ENCODE data around the gene DLAT.
"Not testable (repeated sequence)": the region's sequence is repeated elsewhere in the genome, so short reads cannot be mapped to it uniquely, and the experiment has no call there.

Gene DLAT

DNA sequence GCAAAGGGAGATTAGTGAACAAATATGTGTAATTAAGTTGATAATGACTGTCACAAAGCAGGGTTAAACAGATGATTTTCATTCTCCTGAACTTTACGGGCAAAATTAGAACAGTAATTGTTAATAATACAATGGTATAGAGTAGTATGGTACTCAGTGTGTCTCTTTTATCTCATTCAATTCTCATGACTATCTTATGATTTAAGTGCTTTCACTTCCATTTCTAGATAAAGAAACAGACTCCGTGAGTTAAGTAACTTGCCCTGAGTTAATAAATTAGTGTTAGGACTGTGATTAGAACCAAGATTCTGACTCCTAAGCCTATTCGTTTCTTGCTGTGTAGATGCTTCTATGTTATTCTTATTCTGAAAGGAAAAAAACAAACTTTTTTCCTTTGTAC, 26.6 kb downstream of the DLAT start:
- no peak for DNase-seq

DNA sequence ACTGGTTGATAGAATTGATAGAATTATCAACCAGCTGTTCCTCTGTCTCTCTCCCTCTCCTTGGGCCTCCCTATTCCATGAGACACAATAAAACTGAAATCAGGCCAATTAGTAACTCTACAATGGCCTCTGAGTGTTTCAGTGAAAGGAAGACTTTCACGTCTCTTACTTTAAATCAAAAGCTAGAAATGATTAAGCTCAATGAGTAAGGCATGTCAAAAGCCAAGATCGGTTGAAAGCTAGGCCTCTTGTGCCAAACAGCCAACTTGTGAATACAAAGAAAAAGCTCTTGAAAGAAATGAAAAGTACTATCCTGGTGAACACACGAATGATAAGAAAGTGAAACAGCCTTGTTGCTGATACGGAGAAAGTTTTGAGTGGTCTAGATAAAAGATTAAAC, 32.0 kb downstream of the DLAT start:
- DNase-seq = no peak

DNA sequence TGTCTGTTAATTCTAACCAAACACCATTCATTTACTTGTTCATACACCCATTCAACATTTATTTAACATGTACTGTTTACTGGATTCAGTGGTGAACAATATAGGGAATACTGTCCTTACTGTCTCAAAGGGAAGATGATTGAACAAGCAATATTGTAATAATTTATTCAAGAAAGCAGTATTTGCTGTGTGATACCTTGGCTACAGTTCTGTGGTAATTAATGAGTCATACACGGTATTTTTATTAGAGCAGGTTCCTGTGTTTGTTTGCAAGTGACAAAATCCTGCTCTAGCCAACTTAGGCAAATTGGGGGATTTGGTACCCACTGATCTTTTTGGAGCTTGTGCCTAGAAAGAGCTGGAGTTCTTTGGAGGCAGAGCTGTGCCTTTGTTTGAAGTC, 32.9 kb downstream of the DLAT start:
- no peak for DNase-seq

DNA sequence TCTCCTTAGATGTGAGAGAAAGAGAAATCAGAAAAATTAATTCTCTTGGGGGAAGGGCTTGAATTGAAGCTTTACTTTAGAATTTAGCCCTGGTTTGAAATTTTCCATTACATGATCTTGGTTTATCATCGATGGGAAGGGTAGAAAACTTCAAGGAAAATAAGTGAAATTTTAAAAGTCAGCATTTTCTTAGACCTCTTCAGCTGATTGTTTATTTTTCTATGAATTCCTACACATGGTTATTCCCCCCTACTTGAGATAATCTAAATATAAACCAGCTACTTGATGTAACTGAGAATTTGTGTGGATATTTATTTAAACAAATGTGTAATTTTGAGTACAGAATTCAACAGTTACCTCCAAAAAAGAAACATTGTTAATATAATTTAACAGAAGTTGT, 37.7 kb downstream of the DLAT start:
- no peak for DNase-seq

DNA sequence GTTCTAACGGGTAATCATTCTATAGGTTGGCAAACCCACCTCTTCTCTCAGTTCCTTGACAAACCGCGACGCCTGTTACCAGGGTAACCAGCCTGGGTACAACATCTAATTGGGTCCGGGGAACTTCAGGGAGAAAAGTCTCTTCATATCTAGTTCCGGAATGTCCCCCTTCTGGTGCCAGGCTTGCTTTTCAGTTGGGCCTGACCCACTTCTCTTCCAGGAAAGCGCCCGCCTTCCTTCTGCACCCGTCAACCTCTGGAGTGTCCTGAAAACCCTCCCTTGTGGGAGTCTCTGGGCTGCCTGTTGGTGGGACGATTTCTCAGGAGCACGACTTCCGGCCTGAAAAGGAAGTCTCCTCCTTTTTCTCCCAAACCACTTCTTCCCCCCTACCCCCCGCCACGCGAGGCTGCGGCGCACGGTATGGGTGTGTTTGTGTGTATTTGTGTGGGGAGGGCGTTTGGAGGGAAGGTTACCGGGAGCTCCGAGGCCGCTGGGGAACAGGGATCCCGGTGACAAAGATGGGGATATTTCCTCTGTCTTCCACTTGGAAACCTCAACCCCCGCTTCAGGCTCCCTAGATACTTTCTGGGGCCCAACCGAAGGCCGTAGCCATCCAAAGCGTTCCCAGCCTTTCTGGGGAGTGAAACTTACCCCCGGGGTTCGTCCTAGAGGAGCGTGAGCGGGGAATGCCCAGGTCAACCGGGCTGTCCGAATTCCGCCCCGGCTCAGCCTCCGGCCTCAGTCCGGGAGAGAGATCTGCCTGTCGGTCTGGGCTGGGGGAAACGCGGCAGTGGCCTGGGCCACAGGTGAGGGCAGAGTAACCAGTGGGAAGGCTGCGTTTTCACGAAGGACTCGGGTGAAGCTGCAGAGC, 49.0 kb downstream of the DLAT start, which contains the start of the genes NKAPD1 and PIH1D2:
NKAPD1 (plus strand) TSS at position 359 of the 871 bp plus-strand sequence. CDS start 1,276 bp downstream, outside the sequence.
PIH1D2 (minus strand) TSS at position 77 of the 871 bp plus-strand sequence. CDS start 843 bp downstream, outside the sequence.
- DNase-seq = peak; percentile 95

DNA sequence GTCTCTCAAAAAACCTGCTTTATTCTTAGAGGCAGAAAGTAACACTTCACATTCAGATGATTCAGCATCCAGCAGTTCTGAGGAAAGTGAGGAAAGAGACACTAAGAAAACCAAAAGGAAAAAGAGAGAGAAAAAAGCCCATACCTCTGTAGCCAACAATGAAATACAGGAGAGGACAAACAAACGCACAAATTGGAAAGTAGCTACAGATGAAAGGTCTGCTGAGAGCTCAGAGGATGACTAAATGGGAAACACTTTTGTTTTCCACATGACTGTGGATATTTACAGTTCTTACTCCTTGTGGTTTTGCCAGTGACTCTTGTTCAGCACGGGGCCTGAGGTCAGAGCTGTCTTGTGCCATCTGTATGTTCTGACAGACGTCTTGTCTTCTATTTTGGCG, 57.5 kb downstream of the DLAT start:
- no peak for DNase-seq

DNA sequence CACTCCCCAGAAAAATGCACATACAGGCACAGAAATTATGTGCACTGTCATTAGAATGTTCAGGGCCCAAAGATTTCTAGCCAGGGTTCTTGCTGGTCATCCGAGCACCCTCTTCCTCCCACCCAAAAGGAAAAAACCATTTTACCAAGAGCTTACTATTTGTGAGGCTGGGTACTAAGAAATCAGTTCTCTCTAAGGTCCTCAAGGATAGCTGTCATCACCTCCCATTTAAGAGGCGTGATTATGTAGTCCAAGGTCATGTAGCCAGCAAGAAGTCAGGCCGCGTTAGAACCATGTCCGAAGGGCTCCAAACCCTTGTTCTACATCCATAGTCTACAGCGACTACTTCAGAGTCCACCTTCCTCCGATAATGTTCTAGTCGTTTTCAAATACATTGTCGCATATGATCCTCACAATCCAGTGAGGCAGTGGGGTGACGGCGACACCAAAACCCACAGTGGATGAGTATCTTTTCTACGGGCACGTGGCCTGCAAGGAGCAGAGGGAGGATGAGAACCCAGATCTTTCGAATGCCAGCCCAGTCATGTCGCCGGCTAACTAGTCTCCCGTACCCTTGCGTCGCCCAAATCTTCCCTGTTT, 60.7 kb downstream of the DLAT start:
- peak; percentile 64 for DNase-seq

DNA sequence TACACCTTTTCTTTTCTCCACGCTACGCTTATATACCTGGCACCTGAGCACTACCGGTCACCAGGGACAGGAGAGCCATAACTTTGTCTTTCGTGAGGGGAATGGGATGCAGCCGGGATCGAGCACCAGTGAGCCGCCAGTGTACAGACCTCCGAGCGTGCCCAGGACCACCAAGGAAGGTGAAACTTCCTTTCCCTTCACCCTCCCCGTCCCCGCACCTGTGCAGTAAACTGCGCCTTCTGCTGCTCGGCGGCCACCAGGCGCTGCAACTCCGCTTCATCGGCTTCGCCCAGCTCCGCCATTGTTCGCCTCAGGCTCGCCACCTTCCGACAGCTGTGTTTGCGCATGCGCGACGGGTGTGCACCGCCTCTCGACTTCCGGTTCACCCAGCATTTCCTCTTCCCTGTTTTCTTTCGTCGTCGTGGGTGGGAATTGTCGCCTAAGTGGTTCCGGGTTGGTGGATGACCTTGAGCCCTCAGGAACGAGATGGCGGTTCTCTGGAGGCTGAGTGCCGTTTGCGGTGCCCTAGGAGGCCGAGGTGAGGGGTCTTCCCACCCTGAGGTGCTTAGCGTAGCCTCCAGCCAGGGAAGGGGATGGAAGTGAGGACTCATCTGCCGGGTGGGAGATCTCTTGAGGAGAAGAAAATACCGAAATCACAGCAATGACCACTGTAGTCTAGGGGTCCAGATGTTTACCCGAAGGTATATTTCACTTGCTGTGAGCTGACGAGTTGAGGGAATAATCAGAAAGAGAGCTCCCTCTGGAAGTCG, 61.4 kb downstream of the DLAT start, which contains the start of the genes SDHD and TIMM8B:
SDHD (plus strand) TSS at position 452 of the 770 bp plus-strand sequence; CDS start at position 487, 35 bp downstream.
TIMM8B (minus strand) TSS at position 335 of the 770 bp plus-strand sequence; CDS start at position 302, 33 bp downstream.
- peak; percentile 99 for DNase-seq

DNA sequence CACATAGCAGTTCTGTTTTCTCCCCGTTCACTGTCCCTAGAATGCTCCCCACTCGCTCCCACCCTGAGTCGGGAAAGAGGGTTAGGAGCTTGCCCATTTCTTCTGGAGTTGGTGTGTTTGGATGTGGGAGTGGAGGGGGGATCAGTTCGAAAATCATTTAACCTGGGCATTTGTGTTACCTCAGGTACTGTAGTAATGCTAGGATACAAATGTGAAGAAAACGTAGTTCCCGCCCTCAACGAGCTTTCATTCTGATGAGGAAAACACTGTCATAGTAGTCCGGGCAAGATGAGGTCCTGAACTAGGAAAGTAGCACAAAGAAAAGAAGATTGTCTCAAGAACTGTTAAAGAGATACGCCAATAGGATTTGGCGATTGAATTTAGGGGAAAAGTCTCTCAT, 62.0 kb downstream of the DLAT start:
- DNase-seq = peak; percentile 42

DNA sequence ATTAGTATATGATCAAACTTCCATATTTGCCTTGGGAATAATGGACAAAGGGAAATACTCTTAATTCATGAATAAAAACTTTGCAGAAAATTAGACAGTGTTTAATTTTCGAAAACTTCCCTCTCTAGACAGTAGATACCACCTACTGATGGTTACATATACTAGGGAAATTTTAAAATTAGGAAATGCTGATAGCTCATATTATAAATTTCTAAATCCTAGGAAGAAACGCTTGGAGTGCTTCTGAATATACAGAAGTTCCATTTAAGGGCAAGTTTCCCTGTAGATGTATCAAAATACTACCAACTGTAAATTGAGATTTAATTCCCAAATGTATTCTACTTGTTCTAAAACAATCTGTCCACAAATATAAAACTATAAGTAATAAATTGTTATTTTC, 70.1 kb downstream of the DLAT start:
- not testable (repeated sequence) for DNase-seq

DNA sequence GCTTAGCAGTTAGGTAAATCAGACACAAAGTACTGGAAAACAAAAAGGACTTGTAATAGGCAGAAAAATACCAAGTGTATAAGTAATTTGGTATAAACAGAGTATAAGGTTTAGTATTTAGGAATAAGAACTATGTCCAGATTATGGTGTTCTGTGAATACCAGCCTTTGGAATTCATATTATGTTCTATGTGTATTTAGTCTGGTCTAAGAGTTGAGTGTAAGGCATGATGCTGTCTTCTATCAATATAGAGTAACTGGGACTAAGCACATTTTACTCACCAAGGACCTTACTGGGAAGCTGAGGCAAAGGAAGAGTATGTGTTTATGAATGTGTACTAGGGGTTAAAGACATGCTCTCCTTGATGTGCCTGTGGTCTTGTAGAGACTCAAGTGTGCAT, 71.0 kb downstream of the DLAT start:
- no peak for DNase-seq

DNA sequence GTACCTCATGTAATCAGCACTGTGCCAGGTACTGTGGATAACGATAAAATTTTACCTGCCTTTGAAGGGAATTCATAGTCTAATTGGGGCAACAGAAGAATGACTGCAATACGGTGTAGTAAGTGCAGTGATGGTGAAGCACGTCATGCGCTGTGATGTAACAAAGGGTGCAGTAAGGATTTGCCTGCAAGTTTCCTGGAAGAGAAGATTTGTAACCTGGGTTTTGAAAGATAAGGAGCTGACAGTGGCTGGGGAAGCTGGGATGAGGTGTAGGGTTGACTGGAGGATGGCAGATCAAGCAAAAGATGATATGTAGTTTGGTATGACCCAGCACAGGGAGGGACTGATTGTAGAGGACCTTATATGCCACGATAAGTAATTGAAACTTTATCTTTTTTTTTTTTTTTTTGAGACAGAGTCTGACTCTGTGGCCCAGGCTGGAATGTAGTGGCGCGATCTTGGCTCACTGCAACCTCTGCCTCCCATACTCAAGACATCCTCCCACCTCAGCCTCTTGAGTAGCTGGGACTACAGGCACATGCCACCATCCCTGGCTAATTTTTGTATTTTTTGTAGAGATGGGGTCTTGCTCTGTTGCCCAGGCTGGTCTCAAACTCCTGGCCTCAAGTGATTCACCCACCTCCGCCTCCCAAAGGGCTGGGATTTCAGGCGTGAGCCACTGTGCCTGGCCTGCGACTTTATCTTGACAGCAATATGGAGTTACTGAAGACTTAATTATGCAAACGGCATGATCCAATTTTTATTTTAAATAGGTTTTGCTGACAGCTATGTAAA, 72.7 kb downstream of the DLAT start:
- DNase-seq = no peak

DNA sequence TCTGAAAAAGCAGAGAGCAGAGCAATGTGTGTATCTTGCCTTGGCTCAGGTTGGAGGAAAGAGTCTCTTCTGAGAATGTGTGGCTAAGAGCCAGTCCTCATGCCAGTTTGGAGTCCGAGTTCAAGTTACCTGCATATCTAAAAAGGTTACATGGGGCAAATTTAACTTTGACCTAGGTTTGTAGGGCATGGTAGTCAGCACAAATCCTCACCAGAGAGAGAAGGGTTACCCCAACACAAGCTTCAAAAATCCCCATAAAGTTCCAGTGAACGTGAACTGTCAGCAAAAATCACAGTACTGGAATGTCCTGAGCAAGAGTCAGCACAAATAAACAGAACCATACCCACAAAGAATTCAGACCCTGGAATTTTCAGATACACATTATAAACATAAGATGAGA, 75.3 kb downstream of the DLAT start:
- DNase-seq = no peak

DNA sequence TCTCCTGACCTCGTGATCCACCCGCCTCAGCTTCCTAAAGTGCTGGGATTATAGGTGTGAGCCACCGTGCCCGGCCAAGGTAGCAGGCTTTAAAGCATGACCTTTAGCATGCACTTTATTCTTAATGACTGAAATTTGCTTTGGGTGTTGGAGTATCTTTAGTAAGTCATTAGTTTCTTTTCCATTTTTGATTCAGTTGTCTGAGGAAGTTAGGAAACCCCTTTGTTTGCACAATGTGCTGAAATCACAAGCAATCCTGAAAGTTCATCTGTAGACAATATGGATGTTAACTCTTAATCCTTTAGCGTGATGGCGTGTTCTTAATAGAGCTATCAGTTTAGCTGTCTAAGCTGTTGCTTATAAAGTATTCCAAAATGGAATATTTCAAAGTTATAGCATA, 78.2 kb downstream of the DLAT start:
- no peak for DNase-seq

DNA sequence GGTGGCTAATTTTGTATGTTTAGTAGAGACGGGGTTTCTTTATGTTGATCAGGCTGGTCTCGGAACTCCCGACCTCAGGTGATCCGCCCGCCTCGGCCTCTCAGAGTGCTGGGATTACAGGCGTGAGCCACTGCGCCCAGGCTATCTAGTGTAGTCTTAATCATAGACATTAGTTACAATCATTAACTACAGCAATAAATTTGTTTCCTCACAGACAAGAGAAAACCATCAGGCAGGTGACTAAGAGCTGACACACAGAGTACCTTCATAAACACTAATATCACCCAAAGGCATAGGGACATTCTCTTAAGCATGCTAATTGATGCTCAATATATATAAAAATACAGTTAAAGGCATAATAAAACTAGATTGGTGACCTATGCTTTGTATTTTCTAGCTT, 80.9 kb downstream of the DLAT start:
- no peak for DNase-seq

Data from NCI-H69 (cell line).